ENCODE data around the gene KRTAP5-8. TPM values are rescaled to one million over a fixed set of nuclear protein-coding genes. Genes with fewer than 3 reads are reported as not detected.

KRTAP5-8 gene
- total RNA-seq, 1 donor from 2014 or later, result 0.25 TPM

- no peak for DNase-seq (ENCODE audit: low spot score in 2 of 2, unreplicated experiment in 2 of 2)
- H3K4me3 Mint-ChIP-seq, result no peak overlapping the region
- H3K9me3 Mint-ChIP-seq, result peaks cover 18% of the 10 kb centered on the region
- TF ChIP-seq, protein P1, sequence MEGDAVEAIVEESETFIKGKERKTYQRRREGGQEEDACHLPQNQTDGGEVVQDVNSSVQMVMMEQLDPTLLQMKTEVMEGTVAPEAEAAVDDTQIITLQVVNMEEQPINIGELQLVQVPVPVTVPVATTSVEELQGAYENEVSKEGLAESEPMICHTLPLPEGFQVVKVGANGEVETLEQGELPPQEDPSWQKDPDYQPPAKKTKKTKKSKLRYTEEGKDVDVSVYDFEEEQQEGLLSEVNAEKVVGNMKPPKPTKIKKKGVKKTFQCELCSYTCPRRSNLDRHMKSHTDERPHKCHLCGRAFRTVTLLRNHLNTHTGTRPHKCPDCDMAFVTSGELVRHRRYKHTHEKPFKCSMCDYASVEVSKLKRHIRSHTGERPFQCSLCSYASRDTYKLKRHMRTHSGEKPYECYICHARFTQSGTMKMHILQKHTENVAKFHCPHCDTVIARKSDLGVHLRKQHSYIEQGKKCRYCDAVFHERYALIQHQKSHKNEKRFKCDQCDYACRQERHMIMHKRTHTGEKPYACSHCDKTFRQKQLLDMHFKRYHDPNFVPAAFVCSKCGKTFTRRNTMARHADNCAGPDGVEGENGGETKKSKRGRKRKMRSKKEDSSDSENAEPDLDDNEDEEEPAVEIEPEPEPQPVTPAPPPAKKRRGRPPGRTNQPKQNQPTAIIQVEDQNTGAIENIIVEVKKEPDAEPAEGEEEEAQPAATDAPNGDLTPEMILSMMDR (IDR thresholded peaks at IDR 0.05; ENCODE audit: unreplicated experiment), result no peak
- H3K27ac Mint-ChIP-seq, result no peak overlapping the region
- H3K4me1 Mint-ChIP-seq, result peaks cover 8% of the 10 kb centered on the region
- peaks cover 5% of the 10 kb centered on the region for H3K27me3 Mint-ChIP-seq (ENCODE audit: low read depth)
- H3K36me3 Mint-ChIP-seq, result no peaks in the 10 kb centered on the region
These were observed 5.3 kb downstream of the KRTAP5-8 start for GRCh38 chr11:71542879-71543777.

DNA sequence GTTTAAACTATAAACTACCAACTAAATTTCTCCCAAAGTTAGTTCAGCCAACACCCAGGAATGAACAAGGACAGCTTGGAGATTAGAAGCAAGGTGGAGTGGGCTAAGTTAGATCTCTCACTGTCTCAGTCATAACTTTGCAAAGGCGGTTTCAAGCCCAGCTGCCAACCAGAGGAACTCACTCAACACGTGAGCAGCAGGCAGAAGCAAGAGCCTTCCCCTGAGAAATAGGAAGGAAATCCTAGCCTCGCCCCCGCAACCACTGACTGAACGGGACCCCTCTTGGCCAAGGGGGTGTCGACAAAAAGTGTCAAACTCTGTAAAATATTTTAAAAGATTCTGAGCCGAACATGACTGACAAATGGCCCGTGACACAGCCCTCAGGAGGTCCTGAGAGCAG lies 6.0 kb downstream of the KRTAP5-8 start:
- no peak overlapping the region for H3K4me3 Mint-ChIP-seq
- H3K27me3 Mint-ChIP-seq (ENCODE audit: low read depth), result peaks cover 10% of the 10 kb centered on the region
- no peaks in the 10 kb centered on the region for H3K36me3 Mint-ChIP-seq
- peaks cover 18% of the 10 kb centered on the region for H3K9me3 Mint-ChIP-seq
- no peak overlapping the region for H3K27ac Mint-ChIP-seq
- no peak for DNase-seq (ENCODE audit: low spot score in 2 of 2, unreplicated experiment in 2 of 2)
- H3K4me1 Mint-ChIP-seq, result peaks cover 6% of the 10 kb centered on the region
- TF ChIP-seq, protein P1 (IDR thresholded peaks at IDR 0.05; ENCODE audit: unreplicated experiment), result no peak

- no peak overlapping the region for H3K4me3 Mint-ChIP-seq
- TF ChIP-seq, protein P1 (IDR thresholded peaks at IDR 0.05; ENCODE audit: unreplicated experiment), result no peak
- peaks cover 18% of the 10 kb centered on the region for H3K27me3 Mint-ChIP-seq (ENCODE audit: low read depth)
These were observed 6.8 kb downstream of the KRTAP5-8 start for GRCh38 chr11:71544525-71545214.

DNA sequence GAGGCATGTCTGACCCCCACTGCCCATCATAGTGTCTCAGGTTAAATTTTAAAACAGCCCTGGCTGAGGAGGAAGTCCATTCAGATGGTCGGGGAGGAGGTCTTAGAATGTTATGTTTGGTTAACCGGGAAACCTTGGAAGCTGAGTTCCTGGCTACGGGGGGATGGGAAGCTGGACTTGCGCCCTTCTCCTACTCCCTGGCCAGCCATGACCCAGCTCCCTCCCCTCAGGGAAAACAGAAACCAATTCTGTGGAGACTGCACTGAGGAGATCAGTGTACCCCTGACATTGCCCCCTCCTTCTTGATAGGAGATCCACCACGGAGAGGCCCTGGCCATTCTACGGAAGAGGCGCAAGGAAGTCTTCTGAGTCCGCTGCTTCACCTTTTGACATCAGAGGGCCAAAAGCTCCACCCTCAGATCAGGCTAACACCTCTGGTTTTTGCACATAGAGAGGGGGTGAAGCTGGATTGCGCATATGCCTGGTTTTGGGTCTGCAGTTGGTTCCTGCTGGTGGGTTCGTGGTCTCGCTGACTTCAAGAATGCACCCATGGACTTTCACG lies 7.7 kb downstream of the KRTAP5-8 start:
- Mint-ChIP-seq H3K9me3 (peaks cover 18% of the 10 kb centered on the region), H3K27ac (no peak overlapping the region), H3K27me3 (ENCODE audit: low read depth) (peaks cover 19% of the 10 kb centered on the region), H3K36me3 (no peaks in the 10 kb centered on the region), H3K4me3 (no peak overlapping the region), H3K4me1 (peaks cover 6% of the 10 kb centered on the region)
- no peak for DNase-seq (ENCODE audit: low spot score in 2 of 2, unreplicated experiment in 2 of 2)
- TF ChIP-seq, protein P1 (IDR thresholded peaks at IDR 0.05; ENCODE audit: unreplicated experiment), result no peak

More at GRCh38 chr11:71544525-71545214, 6.8 kb downstream of the KRTAP5-8 start:
- no peak for DNase-seq (ENCODE audit: low spot score in 2 of 2, unreplicated experiment in 2 of 2)
- Mint-ChIP-seq H3K4me1 (peaks cover 6% of the 10 kb centered on the region), H3K36me3 (no peaks in the 10 kb centered on the region), H3K9me3 (peaks cover 18% of the 10 kb centered on the region), H3K27ac (no peak overlapping the region)

GRCh38 chr11:71548120-71548519 lies 10.3 kb downstream of the KRTAP5-8 start, which contains the start of gene KRTAP5-9:
KRTAP5-9 (plus strand) TSS chr11:71548420; CDS start chr11:71548658, 238 bp downstream.
- TF ChIP-seq, protein P1 (IDR thresholded peaks at IDR 0.05; ENCODE audit: unreplicated experiment), result no peak
- Mint-ChIP-seq H3K4me3 (no peak within 1 kb of the TSS), H3K4me1 (peaks cover 3% of the 10 kb centered on the region), H3K27ac (no peak within 1 kb of the TSS), H3K9me3 (peaks cover 7% of the 10 kb centered on the region), H3K27me3 (ENCODE audit: low read depth) (peaks cover 22% of the 10 kb centered on the region), H3K36me3 (no peaks in the 10 kb centered on the region)
- DNase-seq (ENCODE audit: low spot score in 2 of 2, unreplicated experiment in 2 of 2), result no peak
